Hepatocyte (in vitro differentiated cells): ENCODE measurements around the gene OOEP. TPM values are rescaled to one million over a fixed set of nuclear protein-coding genes. Genes with fewer than 3 reads are reported as not detected.

Experiments
- DNase-seq: peaks from one replicate; pipeline ENCODE4 v3.0.0-alpha.2; 2016; ENCODE audit warnings: low spot score
- H2AFZ ChIP-seq: fragments of 200-600 bp; sonication (generic); 2 replicates; pipeline ENCODE4 v1.6.0; 2016; ENCODE audit warnings: antibody characterized with exemption, mild to moderate bottlenecking
- H3K27ac ChIP-seq: fragments of 200-600 bp; sonication (generic); 2 replicates; pipeline ENCODE4 v1.5.1; 2016; ENCODE audit warnings: mild to moderate bottlenecking
- H3K27me3 ChIP-seq: fragments of 200-600 bp; sonication (generic); 2 replicates; pipeline ENCODE4 v1.6.1; 2016
- H3K36me3 ChIP-seq: fragments of 200-600 bp; sonication (generic); replicated peaks from 2 replicates; pipeline ENCODE4 v1.5.1; 2016; ENCODE audit warnings: low read depth; ENCODE audit not compliant: insufficient read depth
- H3K4me1 ChIP-seq: fragments of 200-600 bp; sonication (generic); 2 replicates; pipeline ENCODE4 v1.5.1; 2016; ENCODE audit warnings: mild to moderate bottlenecking, moderate library complexity; ENCODE audit not compliant: insufficient read depth
- H3K4me2 ChIP-seq: fragments of 200-600 bp; sonication (generic); 2 replicates; pipeline ENCODE4 v1.6.0; 2016
- H3K4me3 ChIP-seq: fragments of 200-600 bp; sonication (generic); 2 replicates; pipeline ENCODE4 v1.5.1; 2016; ENCODE audit warnings: mild to moderate bottlenecking
- H3K79me2 ChIP-seq: fragments of 200-600 bp; sonication (generic); 2 replicates; pipeline ENCODE4 v1.6.0; 2017; ENCODE audit warnings: mild to moderate bottlenecking
- H3K9me2 ChIP-seq: fragments of 200-600 bp; sonication (generic); replicated peaks from 2 replicates; pipeline ENCODE4 v1.6.0; 2017; ENCODE audit warnings: mild to moderate bottlenecking; ENCODE audit not compliant: insufficient read depth
- H3K9me3 ChIP-seq: fragments of 200-600 bp; sonication (generic); 2 replicates; pipeline ENCODE4 v1.5.1; 2016; ENCODE audit warnings: low read depth, mild to moderate bottlenecking
- H4K20me1 ChIP-seq: fragments of 200-600 bp; sonication (generic); 2 replicates; pipeline ENCODE4 v1.6.0; 2016; ENCODE audit warnings: mild to moderate bottlenecking; ENCODE audit not compliant: insufficient read depth, poor library complexity, severe bottlenecking
- CTCF ChIP-seq: fragments of 200-600 bp; sonication (generic); IDR thresholded peaks from 2 replicates; pipeline ENCODE4 v1.5.1; 2016; ENCODE audit warnings: antibody characterized with exemption, mild to moderate bottlenecking; ENCODE audit not compliant: poor library complexity
- EZH2 ChIP-seq: fragments of 200-600 bp; sonication (generic); IDR thresholded peaks from 2 replicates; pipeline ENCODE4 v1.6.1; 2016; ENCODE audit warnings: antibody characterized with exemption, mild to moderate bottlenecking, borderline replicate concordance
- EZH2phosphoT487 ChIP-seq: fragments of 200-600 bp; sonication (generic); IDR thresholded peaks from one replicate; pipeline ENCODE4 v1.6.1; 2018; ENCODE audit warnings: antibody characterized with exemption, mild to moderate bottlenecking, low read depth, moderate library complexity; ENCODE audit not compliant: unreplicated experiment, severe bottlenecking
- WGBS: methylation state at CpG from one replicate; pipeline ENCODE4 v1.1.6; 2016; ENCODE audit warnings: low lambda C conversion rate; ENCODE audit errors: missing lambda C conversion rate; 5-methylcytosine and 5-hydroxymethylcytosine counted together
- polyA plus RNA-seq: library from polyadenylated mRNA; unstranded; fragments of >200 nt; fragmentation: Nextera tagmentation; extraction: Ambion mirVana; gene quantifications from 2 replicates; pipeline ENCODE4 v1.2.1, GENCODE V29; 2016
- total RNA-seq: library from RNA; depleted of rRNA; stranded (reverse); fragments of >200 nt; gene quantifications from 2 replicates; pipeline ENCODE4 v1.2.3, GENCODE V29; 2014

OOEP gene
- total and polyA plus RNA-seq, 2 experiments from 2014 or later = not detected

- H4K20me1 ChIP-seq = no peaks in the 10 kb centered on the region
- no peaks in the 10 kb centered on the region for H3K9me2 ChIP-seq
- no peaks in the 10 kb centered on the region for H3K9me3 ChIP-seq
- H3K36me3 ChIP-seq = no peaks in the 10 kb centered on the region
- no peak overlapping the region for H2AFZ ChIP-seq
- H3K27me3 ChIP-seq = no peaks in the 10 kb centered on the region
- H3K4me3 ChIP-seq = no peak overlapping the region
- H3K4me1 ChIP-seq = no peaks in the 10 kb centered on the region
- H3K27ac ChIP-seq = no peak overlapping the region
- no peaks in the 10 kb centered on the region for H3K79me2 ChIP-seq
- DNase-seq = no peak
- TF ChIP-seq CTCF (no peak), EZH2phosphoT487 (no peak), EZH2 (no peak)
- WGBS = 87% methylated on average over 10 of the region's 10 CpGs
- no peak overlapping the region for H3K4me2 ChIP-seq
Observed at GRCh38 chr6:73389854-73390253, 20.2 kb upstream of the OOEP start.

- peak overlapping the region; percentile 86 for H3K4me2 ChIP-seq
- 2% methylated on average over 38 of the region's 38 CpGs for WGBS
- no peaks in the 10 kb centered on the region for H3K9me2 ChIP-seq
- DNase-seq = peak; percentile 71
- no peaks in the 10 kb centered on the region for H4K20me1 ChIP-seq
- H3K27ac ChIP-seq = peak overlapping the region; percentile 18
- peak overlapping the region; percentile 16 for H3K4me3 ChIP-seq
- TF ChIP-seq EZH2phosphoT487 (no peak), CTCF (peak; percentile 75)
- no peaks in the 10 kb centered on the region for H3K27me3 ChIP-seq
- H2AFZ ChIP-seq = peak overlapping the region; percentile 72
- no peaks in the 10 kb centered on the region for H3K9me3 ChIP-seq
- no peaks in the 10 kb centered on the region for H3K4me1 ChIP-seq
- H3K79me2 ChIP-seq = no peaks in the 10 kb centered on the region
- H3K36me3 ChIP-seq = no peaks in the 10 kb centered on the region
Observed at GRCh38 chr6:73388800-73389512, 19.3 kb upstream of the OOEP start.

- H3K4me2 ChIP-seq = peak overlapping the region; percentile 86
- no peak overlapping the region for H3K27ac ChIP-seq
- H4K20me1 ChIP-seq = no peaks in the 10 kb centered on the region
- H3K4me1 ChIP-seq = no peaks in the 10 kb centered on the region
- TF ChIP-seq CTCF (no peak), EZH2phosphoT487 (no peak), EZH2 (no peak)
- H3K36me3 ChIP-seq = no peaks in the 10 kb centered on the region
- H3K27me3 ChIP-seq = no peaks in the 10 kb centered on the region
- no peaks in the 10 kb centered on the region for H3K9me2 ChIP-seq
- no peak for DNase-seq
- H3K9me3 ChIP-seq = no peaks in the 10 kb centered on the region
- 56% methylated on average over 4 of the region's 4 CpGs for WGBS
- peak overlapping the region; percentile 16 for H3K4me3 ChIP-seq
- no peaks in the 10 kb centered on the region for H3K79me2 ChIP-seq
- peak overlapping the region; percentile 72 for H2AFZ ChIP-seq
Observed at GRCh38 chr6:73388433-73388799, 18.7 kb upstream of the OOEP start.
